GM18502 (cell line): Measurements from ENCODE around the gene SMIM36.
"Not testable (repeated sequence)": the region's sequence is repeated elsewhere in the genome, so short reads cannot be mapped to it uniquely, and the experiment has no call there.

ENCODE experiments used
- ATAC-seq: cut with Tn5 transposase; IDR thresholded peaks from one replicate; pipeline ENCODE4 v1.9.1; 2021; ENCODE audit warnings: mild to moderate bottlenecking; ENCODE audit not compliant: unreplicated experiment, poor library complexity

The SMIM36 gene

GRCh38 chr17:55513885-55514590, 2.8 kb upstream of the SMIM36 start:
- no peak for ATAC-seq

- ATAC-seq = not testable (repeated sequence)
Observed at GRCh38 chr17:55507669-55508068, 3.6 kb downstream of the SMIM36 start.

DNA sequence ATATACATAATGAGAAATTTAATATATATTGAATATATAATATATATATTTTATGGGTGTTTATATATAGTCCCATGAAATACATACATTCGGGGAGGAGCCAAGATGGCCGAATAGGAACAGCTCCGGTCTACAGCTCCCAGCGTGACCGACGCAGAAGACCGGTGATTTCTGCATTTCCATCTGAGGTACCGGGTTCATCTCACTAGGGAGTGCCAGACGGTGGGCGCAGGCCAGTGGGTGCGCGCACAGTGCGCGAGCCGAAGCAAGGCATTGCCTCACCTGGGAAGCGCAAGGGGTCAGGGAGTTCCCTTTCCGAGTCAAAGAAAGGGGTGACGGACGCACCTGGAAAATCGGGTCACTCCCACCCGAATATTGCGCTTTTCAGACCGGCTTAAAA, 9.6 kb downstream of the SMIM36 start:
- ATAC-seq = not testable (repeated sequence)

GRCh38 chr17:55500103-55500502, 11.1 kb downstream of the SMIM36 start:
- no peak for ATAC-seq

- ATAC-seq = no peak
Observed at GRCh38 chr17:55496094-55496881, 15.0 kb downstream of the SMIM36 start.

- ATAC-seq = no peak
Observed at GRCh38 chr17:55495239-55495638, 16.0 kb downstream of the SMIM36 start.

GRCh38 chr17:55492781-55493341, 18.4 kb downstream of the SMIM36 start:
- no peak for ATAC-seq

DNA sequence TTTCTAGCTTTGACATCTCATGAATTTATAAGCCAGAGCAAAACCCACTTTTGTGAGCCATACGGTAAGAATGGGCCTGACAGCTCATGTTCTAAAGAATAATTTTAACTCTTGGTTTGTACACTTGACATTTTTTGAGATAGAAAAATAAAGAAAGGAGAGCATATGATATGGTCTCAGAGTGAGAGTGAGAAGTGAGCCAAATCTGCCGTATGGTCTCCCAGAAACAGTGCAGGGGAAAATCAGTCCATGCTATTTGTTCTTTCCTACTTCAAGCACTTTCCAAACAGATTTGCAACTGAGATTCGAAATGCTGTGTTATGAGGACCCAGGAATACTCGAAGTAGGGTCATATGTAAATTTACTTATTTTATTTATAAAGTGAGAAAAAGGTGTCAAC, 20.9 kb downstream of the SMIM36 start:
- ATAC-seq = no peak

- no peak for ATAC-seq
Observed at GRCh38 chr17:55487695-55488432, 23.4 kb downstream of the SMIM36 start.

DNA sequence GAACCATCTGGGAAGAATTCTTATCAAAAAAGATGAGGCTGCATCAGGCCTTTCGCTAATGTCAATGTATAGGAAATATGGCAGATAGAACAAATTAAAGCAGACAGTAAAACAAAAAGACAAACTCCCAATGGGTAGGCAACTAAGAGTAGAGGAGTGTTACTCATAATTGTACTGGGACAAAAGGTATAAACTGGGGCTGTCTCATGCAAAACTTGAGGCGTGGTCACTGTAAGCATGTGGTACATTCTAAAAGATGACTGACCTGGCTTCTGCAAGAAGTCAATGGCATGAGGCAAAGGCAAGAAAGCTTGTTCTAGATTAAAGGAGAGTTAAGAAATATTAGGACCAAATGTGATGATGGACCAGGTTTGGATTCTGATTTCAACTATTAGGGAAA, 26.7 kb downstream of the SMIM36 start:
- ATAC-seq = no peak

DNA sequence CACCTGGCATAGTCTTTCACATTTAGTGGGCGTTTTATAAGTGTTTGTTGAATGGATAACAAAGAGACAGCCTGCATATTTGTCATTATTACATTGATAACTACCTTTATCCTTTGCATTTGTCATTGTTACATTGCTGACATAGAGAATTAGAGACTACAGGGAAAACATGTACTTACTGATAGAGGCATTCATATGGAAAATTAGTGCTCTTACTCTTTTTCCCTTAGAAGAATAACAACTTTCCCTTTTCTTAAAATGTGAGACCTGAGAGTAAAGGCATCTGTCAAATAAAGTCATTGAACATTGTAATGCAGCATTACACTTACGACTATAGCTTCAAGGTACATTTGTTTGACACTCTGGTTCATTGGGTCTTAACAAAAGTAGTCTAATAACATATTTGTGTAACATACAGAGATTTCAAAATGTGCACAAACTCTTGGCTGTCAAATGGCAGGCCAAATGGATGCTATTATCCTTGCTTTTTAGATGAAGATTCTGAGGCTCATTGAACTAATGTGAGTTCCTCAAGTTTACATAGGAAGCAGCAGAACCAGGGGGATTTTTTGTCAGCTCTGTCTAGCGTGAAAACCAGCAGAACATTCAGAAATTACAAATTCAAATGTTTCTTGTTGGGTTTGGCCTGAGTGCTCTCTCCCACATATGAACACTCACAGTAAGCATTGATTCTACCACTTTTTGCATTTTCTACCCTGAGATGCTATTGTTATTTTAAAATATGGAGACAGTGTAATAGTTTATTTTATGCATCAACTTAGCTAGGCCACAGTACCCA, 28.5 kb downstream of the SMIM36 start:
- no peak for ATAC-seq

- ATAC-seq = no peak
Observed at GRCh38 chr17:55480631-55481315, 30.5 kb downstream of the SMIM36 start.

DNA sequence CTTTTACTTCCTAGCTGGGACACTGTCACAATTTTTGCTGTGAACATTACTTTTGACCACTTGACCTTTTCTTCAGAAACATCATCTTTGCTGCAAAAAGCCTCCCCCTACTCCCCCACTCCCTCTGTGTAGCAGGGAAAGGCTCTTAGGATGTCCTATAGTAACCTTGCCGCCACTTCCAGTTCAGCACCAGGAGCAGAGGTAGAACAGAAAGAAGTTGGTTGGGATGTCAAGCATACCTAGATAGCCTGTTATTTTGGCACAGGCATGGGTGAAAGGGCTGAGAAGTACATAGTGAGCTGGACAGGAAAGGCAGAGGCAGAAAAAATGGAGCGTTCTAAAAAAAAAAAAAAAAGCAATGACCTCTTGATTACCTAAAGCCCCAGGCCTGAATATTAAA, 31.3 kb downstream of the SMIM36 start:
- no peak for ATAC-seq

DNA sequence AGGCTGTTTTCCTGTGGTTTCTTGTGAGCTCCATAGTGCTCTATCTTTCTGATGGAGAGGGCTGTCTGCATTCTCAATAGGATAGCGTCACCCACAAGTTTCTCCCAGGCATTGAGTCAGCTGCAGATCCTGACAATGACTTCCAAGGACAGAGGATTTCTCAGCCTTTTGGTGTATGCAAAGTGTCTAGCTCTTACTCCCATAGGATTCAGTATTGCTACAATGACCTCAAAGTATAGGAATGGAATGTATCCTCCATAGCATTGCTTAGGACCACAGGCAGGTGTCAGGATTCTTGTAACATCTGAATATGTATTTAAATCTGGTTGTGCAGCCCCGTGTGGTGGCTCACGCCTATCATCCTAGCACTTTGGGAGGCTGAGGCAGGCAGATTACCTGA, 32.3 kb downstream of the SMIM36 start:
- no peak for ATAC-seq

- no peak for ATAC-seq
Observed at GRCh38 chr17:55466671-55467070, 44.6 kb downstream of the SMIM36 start.

- ATAC-seq = not testable (repeated sequence)
Observed at GRCh38 chr17:55465771-55466170, 45.5 kb downstream of the SMIM36 start.

- ATAC-seq = peak; percentile 76
Observed at GRCh38 chr17:55463600-55463999, 47.7 kb downstream of the SMIM36 start.

- no peak for ATAC-seq
Observed at GRCh38 chr17:55462711-55463110, 48.5 kb downstream of the SMIM36 start.

GRCh38 chr17:55462234-55462633, 49.0 kb downstream of the SMIM36 start:
- ATAC-seq = no peak
